Heart right ventricle (tissue), 16 donors: ENCODE measurements around the gene DIP2C. TPM values are rescaled to one million over a fixed set of nuclear protein-coding genes. Genes with fewer than 3 reads are reported as not detected.

Experiments used
- ATAC-seq, 8 donors: fragments of 200-7000 bp; cut with Tn5 transposase; one replicate each; pipeline ENCODE4 v1.9.1; 2020; ENCODE audit warnings: mild to moderate bottlenecking in 8 of 8, moderate library complexity in 8 of 8, moderate number of reproducible peaks in 1 of 8
- DNase-seq, 2 donors: peaks; one replicate each; pipeline ENCODE4 v3.0.0-alpha.2; 2020
- H3K27ac ChIP-seq, 10 donors: fragments of 200-600 bp; sonication (generic) in 2 of 10; one replicate each; pipeline versions ENCODE4 v1.5.0 to v1.8.0; 2020 to 2022; ENCODE audit warnings: mild to moderate bottlenecking in 3 of 10
- H3K27me3 ChIP-seq, 7 donors: fragments of 200-600 bp; one replicate each; pipeline ENCODE4 v1.8.0; 2021 to 2022; ENCODE audit warnings: mild to moderate bottlenecking in 2 of 7
- H3K36me3 ChIP-seq, 9 donors: fragments of 200-600 bp; sonication (generic) in 1 of 9; one replicate each; pipeline versions ENCODE4 v1.5.0 to v1.8.0; 2020 to 2022; ENCODE audit warnings: mild to moderate bottlenecking in 2 of 9
- H3K4me1 ChIP-seq, 9 donors: fragments of 200-600 bp; sonication (generic) in 1 of 9; one replicate each; pipeline versions ENCODE4 v1.5.0 to v1.8.0; 2020 to 2022; ENCODE audit warnings: mild to moderate bottlenecking in 4 of 9
- H3K4me3 ChIP-seq, 10 donors: fragments of 200-600 bp; sonication (generic) in 2 of 10; one replicate each; pipeline versions ENCODE4 v1.5.0 to v1.8.0; 2020 to 2022; ENCODE audit warnings: mild to moderate bottlenecking in 7 of 10, moderate library complexity in 2 of 10
- H3K9me3 ChIP-seq, 11 donors: fragments of 200-600 bp in 10 of 11; sonication (generic) in 2 of 11; one replicate each; pipeline versions ENCODE4 v1.5.0 to v1.8.0; 2013 to 2022; ENCODE audit warnings: mild to moderate bottlenecking in 2 of 11, control low read depth in 1 of 11, moderate library complexity in 1 of 11
- WGBS, 2 donors: extraction: QIAGEN DNeasy Blood & Tissue Kit; methylation state at CpG; one replicate each; pipeline ENCODE4 v1.1.7; 2013; ENCODE audit warnings: inconsistent platforms in 1 of 2; 5-methylcytosine and 5-hydroxymethylcytosine counted together
- intact Hi-C, 10 donors: fragments of 100-400 bp; cut with DNase I; formaldehyde crosslinking; loops; one replicate each; pipeline versions ENCODE4 v1.11.1 to v1.14.2; 2022
- polyA plus RNA-seq, 2 donors: library from polyadenylated mRNA; stranded (reverse); fragments of 200-250 nt; gene quantifications; one replicate each; pipeline ENCODE4 v1.2.3, GENCODE V29; 2013
- total RNA-seq, 10 donors: library from RNA; stranded (reverse); fragmentation: NEBNext Ultra II Directional in 3 of 10; extraction: Animal tissue kit (Norgen Biotek cat#: 25700) in 3 of 10; gene quantifications; one replicate each; pipeline versions ENCODE4 v1.2.1 to v1.2.4, GENCODE V29; 2021 to 2023
- TF ChIP-seq, protein P1 (sequence below), 9 donors: fragments of 200-600 bp; sonication (generic) in 2 of 9; IDR thresholded peaks; one replicate each; pipeline versions ENCODE4 v1.5.0 to v1.8.0; 2021 to 2022; ENCODE audit warnings: antibody characterized with exemption in 9 of 9, mild to moderate bottlenecking in 5 of 9, moderate library complexity in 1 of 9
- donor health status: Arrhythmogenic right ventricular cardiomyopathy.
- donor health status: ischemic (EF 13 %, LVEDD 7.1; RV severe dilation, severe dysfunction).
- donor health status: healthy with polysubstance abuse.
- donor health status: DM: no; HTN: yes; CAD: no.
- donor health status: DM: no; HTN: no; CAD: no.
- donor health status: ischemic (EF 25% LVEDD 6.9; RV normal size, moderate dysfunction).
- donor health status: ischemic (EF 25% LVEDD 5.7; RV mildly dilated, moderate dysfunction).
- donor health status: healthy.
- donor health status: DM: yes; HTN: yes; CAD: no.
- donor health status: Ischemic cardiomyopathy.
- donor health status: ischemic (EF 35%, LVEDD 5.7; RV mildly dilated, moderate dysfunction).
- donor health status: nonischemic (EF 11% LVEDD 7.7; RV severe dilation, severe dysfunction).
- donor health status: DM: yes; HTN: yes; CAD: no.
- donor health status: PGD.
- donor health status: ischemic (EF 29% LVEDD 5.4; RV normal size, mild dysfunction).
- donor health status: nonischemic (EF 23%, LVEDD 6.1; RV moderate dilation, normal function).

Gene DIP2C
- total and polyA plus RNA-seq, 12 donors = 7.1 to 48.2 (median 33.7) TPM

DNA sequence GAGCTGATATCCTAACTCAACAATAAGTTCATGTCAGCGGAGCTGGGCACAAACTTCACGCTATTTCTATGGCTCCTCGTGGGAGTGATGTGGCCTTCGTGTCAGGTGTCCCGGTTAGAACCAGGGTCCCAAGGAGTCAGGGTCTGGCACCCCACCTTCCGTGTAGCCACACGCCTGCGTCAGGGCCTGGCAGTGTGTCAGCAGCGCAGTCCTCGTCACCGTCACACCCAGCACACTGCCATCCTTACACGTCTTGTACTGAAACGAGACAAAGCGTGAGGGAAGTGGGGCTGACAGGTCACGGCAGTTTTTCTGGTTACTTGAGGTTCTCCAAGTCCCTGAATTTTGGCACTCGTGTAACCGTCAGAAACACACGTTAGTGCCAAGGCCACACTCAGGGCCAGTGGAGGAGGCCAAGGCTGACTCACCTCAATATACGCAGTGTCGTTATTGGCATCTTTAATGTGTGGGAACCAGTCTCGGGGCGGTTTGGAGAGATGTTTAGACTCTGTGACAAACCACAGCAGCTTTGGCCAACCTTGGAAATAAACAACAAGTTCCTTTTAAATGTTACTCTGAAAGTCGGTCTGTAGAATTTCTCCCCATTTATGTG, 299.5 kb downstream of the DIP2C start:
- intact Hi-C loops = no loop called here
- Histone ChIP-seq H3K4me1 (peaks cover 0 to 16% (median 4%) of the 10 kb centered on the region in 9 donors), H3K36me3 (peaks cover 0 to 58% (median 16%) of the 10 kb centered on the region in 9 donors), H3K9me3 (no peaks in the 10 kb centered on the region), H3K27ac (no peak overlapping the region), H3K27me3 (no peaks in the 10 kb centered on the region), H3K4me3 (no peak overlapping the region)
- no peak for ATAC-seq
- no peak for DNase-seq
- 95 to 96% methylated on average over 23 of the region's 23 CpGs for WGBS, 2 donors
- TF ChIP-seq, protein P1, sequence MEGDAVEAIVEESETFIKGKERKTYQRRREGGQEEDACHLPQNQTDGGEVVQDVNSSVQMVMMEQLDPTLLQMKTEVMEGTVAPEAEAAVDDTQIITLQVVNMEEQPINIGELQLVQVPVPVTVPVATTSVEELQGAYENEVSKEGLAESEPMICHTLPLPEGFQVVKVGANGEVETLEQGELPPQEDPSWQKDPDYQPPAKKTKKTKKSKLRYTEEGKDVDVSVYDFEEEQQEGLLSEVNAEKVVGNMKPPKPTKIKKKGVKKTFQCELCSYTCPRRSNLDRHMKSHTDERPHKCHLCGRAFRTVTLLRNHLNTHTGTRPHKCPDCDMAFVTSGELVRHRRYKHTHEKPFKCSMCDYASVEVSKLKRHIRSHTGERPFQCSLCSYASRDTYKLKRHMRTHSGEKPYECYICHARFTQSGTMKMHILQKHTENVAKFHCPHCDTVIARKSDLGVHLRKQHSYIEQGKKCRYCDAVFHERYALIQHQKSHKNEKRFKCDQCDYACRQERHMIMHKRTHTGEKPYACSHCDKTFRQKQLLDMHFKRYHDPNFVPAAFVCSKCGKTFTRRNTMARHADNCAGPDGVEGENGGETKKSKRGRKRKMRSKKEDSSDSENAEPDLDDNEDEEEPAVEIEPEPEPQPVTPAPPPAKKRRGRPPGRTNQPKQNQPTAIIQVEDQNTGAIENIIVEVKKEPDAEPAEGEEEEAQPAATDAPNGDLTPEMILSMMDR (IDR thresholded peaks at IDR 0.05) = no peak

DNA sequence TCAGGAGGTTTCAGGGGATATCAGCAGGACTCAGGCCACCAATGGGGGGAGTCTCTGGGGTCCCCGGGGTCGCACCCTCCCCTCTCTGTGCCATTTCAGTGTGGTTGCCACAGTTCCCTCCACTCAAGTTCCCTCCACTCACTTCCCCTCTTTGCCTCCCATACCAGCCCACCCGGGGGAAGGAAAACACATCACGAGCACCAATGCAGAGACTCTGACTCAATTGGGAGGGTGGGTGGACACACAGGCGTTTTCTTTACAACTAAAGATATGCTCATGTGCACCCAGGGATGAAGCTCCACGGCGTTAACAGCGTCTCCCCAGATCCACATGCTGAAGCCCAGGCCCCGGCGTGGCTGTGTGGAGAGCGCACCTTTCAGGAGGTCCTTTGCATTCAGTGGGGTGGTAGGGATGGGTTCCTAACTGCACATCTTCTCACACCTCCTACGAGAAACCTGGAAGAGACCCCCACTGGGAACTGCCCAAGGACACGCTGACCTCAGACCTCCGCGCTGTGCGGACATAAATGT, 300.1 kb downstream of the DIP2C start:
- Histone ChIP-seq H3K36me3 (peaks cover 0 to 64% (median 16%) of the 10 kb centered on the region in 9 donors), H3K27me3 (no peaks in the 10 kb centered on the region), H3K9me3 (no peaks in the 10 kb centered on the region), H3K4me1 (peaks cover 0 to 16% (median under 1%) of the 10 kb centered on the region in 9 donors), H3K4me3 (no peak overlapping the region), H3K27ac (no peak overlapping the region)
- intact Hi-C loops = no loop called here
- DNase-seq = no peak
- WGBS, 2 donors = 95 to 97% methylated on average over 16 of the region's 16 CpGs
- TF ChIP-seq, protein P1 (IDR thresholded peaks at IDR 0.05) = no peak
- no peak for ATAC-seq

DNA sequence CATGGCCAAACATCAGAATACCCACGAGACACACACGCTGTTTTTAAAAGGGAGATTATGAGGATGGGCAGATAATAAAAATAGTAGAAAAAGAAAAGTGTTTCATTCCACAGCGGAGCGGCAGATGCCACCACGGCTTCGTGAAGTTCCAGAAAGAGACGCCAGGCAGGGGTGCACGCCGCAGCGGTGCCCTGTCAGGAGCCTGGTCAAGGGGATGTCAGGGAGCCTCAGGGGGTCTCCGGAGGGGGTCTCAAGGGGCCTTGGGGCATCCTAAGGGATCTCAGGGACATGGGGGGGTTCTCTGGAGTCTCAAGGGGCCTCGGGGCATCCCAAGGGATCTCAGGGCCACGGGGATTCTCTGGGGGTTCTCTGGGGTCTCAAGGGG, 300.8 kb downstream of the DIP2C start:
- Histone ChIP-seq H3K9me3 (no peaks in the 10 kb centered on the region), H3K4me1 (peaks cover 0 to 16% (median 0%) of the 10 kb centered on the region in 9 donors), H3K4me3 (no peak overlapping the region), H3K27me3 (no peaks in the 10 kb centered on the region), H3K36me3 (peaks cover 0 to 71% (median 16%) of the 10 kb centered on the region in 9 donors), H3K27ac (no peak overlapping the region)
- TF ChIP-seq, protein P1 (IDR thresholded peaks at IDR 0.05) = no peak
- DNase-seq = no peak
- intact Hi-C loops = no loop called here
- WGBS, 2 donors = 91 to 93% methylated on average over 13 of the region's 13 CpGs
- no peak for ATAC-seq

DNA sequence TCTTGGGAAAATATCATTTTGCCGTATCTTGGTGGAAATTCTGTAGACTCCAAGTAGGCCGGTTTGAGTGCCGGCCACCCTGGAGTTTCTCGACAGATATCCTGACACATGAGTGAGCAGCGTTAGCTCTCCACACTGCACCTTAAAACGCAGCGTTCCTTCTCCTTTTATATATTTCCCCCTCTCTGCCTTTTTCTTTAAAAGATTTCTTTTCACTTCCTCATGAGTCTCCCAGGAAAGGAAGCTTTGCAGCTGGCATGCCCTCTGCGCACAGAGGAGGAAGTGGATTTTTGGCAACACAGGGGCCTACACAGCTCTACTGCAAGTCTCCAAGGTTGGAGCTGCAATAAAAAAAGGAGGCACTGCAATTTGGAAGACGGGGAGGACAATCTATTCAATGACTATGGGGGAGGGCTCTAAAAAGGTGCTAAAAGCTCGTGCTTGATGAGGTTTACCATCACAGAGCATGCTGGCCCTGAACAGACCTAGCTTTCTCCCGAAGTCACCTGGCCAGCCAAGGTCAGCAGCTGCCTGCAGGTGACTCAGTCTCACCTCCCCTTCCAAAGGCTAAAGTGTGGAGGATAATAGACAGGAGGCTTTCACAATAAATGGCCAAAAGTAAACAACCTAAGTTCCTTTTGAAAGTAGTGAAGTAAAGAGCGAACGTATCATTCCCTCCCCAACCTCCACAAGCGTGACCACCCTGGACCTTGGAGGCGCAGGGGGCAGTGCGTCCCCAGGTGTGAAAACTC, 301.4 kb downstream of the DIP2C start:
- peaks cover 0 to 77% (median 21%) of the 10 kb centered on the region in 9 donors for H3K36me3 ChIP-seq

More for the DNA sequence above, 301.4 kb downstream of the DIP2C start:
- intact Hi-C loops = no loop called here
- WGBS, 2 donors = 83 to 84% methylated on average over 16 of the region's 16 CpGs
- Histone ChIP-seq H3K27me3 (no peaks in the 10 kb centered on the region), H3K4me3 (peak overlapping the region in 1 of 10 donors; percentile 1), H3K27ac (peak overlapping the region in 1 of 10 donors; percentile 78), H3K4me1 (peaks cover 0 to 16% (median 0%) of the 10 kb centered on the region in 9 donors), H3K9me3 (no peaks in the 10 kb centered on the region)
- ATAC-seq = peak in 7 of 8 donors; percentile 23 to 54 (median 41)
- DNase-seq = no peak
- TF ChIP-seq, protein P1 (IDR thresholded peaks at IDR 0.05) = no peak
